ENCODE data around the gene ITM2B. TPM values are rescaled to one million over a fixed set of nuclear protein-coding genes. Genes with fewer than 3 reads are reported as not detected.

ITM2B gene
- total and polyA plus RNA-seq, 4 donors: 114 to 379 (median 202) TPM

GRCh38 chr13:48318821-48319511 is 86.0 kb downstream of the ITM2B start:
- WGBS: 62% methylated on average over 47 of the region's 47 CpGs
- Histone ChIP-seq H3K9ac (ENCODE audit: low read depth in 1 of 2, low read length in 2 of 2) (no peak overlapping the region), H3K27ac (ENCODE audit: low read depth in 1 of 2, low read length in 2 of 2) (no peak overlapping the region), H3K36me3 (ENCODE audit: control insufficient read depth in 4 of 4, insufficient read depth in 3 of 4, low read depth in 1 of 4, low read length in 3 of 4) (peaks cover 0 to 4% (median under 1%) of the 10 kb centered on the region in 4 donors), H3K4me3 (ENCODE audit: low read depth in 1 of 3, low read length in 3 of 3) (peak overlapping the region in 2 of 3 donors; percentile 9 to 12), H3K4me1 (ENCODE audit: control insufficient read depth in 4 of 4, insufficient read depth in 4 of 4, low read length in 3 of 4) (peaks cover 0 to 30% (median 6%) of the 10 kb centered on the region in 4 donors), H3K27me3 (ENCODE audit: control insufficient read depth in 4 of 4, insufficient read depth in 4 of 4, low read length in 3 of 4) (no peaks in the 10 kb centered on the region), H3K9me3 (ENCODE audit: control insufficient read depth in 4 of 4, low read length in 3 of 4) (peaks cover 0 to 3% (median 0%) of the 10 kb centered on the region in 4 donors)
- DNase-seq (ENCODE audit: low spot score): no peak
- no peak for TF ChIP-seq EGR1 (IDR thresholded peaks at IDR 0.05; ENCODE audit: low read depth in 2 of 2)
- no peak for TF ChIP-seq NR2F2 (IDR thresholded peaks at IDR 0.05)
- no peak for TF ChIP-seq FOXA2 (IDR thresholded peaks at IDR 0.05)
- TF ChIP-seq HNF4G (IDR thresholded peaks at IDR 0.05): no peak
- TF ChIP-seq ZBTB33 (IDR thresholded peaks at IDR 0.05): no peak
- TF ChIP-seq REST (IDR thresholded peaks at IDR 0.05): no peak
- TF ChIP-seq ATF3 (IDR thresholded peaks at IDR 0.05): no peak
- no peak for TF ChIP-seq SP1 (IDR thresholded peaks at IDR 0.05)
- no peak for TF ChIP-seq MAX (IDR thresholded peaks at IDR 0.05)
- no peak for TF ChIP-seq RAD21 (IDR thresholded peaks at IDR 0.05)
- no peak for TF ChIP-seq YY1 (IDR thresholded peaks at IDR 0.05)

Other genes starting within 250 kb of the ITM2B start
- 10 to 100 TPM; 26.9 to 27.1 TPM for gene SUCLA2, start 231.9 kb upstream of the ITM2B start, total RNA-seq
- 10 to 100 TPM; 22.0 to 25.2 TPM for gene SUCLA2, start 231.9 kb upstream of the ITM2B start, polyA plus RNA-seq
- 1 to 10 TPM; 6.0 to 7.7 TPM for gene NUDT15, start 195.5 kb upstream of the ITM2B start, total RNA-seq
- gene NUDT15, start 195.5 kb upstream of the ITM2B start, polyA plus RNA-seq: 1 to 10 TPM; 6.5 to 7.3 TPM
- gene MED4, start 138.1 kb upstream of the ITM2B start, total RNA-seq: 10 to 100 TPM; 18.2 to 22.8 TPM
- gene MED4, start 138.1 kb upstream of the ITM2B start, polyA plus RNA-seq: 10 to 100 TPM; 22.3 to 32.4 TPM
- 10 to 100 TPM; 10.9 to 30.6 TPM for gene RB1, start 70.5 kb downstream of the ITM2B start, total RNA-seq
- 1 to 10 TPM; 6.6 to 6.9 TPM for gene RB1, start 70.5 kb downstream of the ITM2B start, polyA plus RNA-seq
- 10 to 100 TPM in 1 of 2 donors, 1 to 10 TPM in 1; 5.9 to 12.4 TPM for gene LPAR6, start 179.9 kb downstream of the ITM2B start, total RNA-seq
- 10 to 100 TPM in 1 of 2 donors, 1 to 10 TPM in 1; 8.0 to 11.1 TPM for gene LPAR6, start 179.9 kb downstream of the ITM2B start, polyA plus RNA-seq